NCI-H146 treated with DMSO at 0.1 percent for 48 hours (cell line): ENCODE measurements around the gene VWC2.

ENCODE experiments used
- DNase-seq: peaks from one replicate; lab custom pipeline; 2025; ENCODE audit not compliant: unreplicated experiment; lab: John Stamatoyannopoulos, UW

Gene VWC2

GRCh38 chr7:49781996-49782395 is 8.6 kb downstream of the VWC2 start:
- no peak for DNase-seq

GRCh38 chr7:49783446-49783845 is 10.0 kb downstream of the VWC2 start:
- DNase-seq: no peak

- no peak for DNase-seq
Observed at GRCh38 chr7:49787980-49788379, 14.5 kb downstream of the VWC2 start.

GRCh38 chr7:49788455-49789059 is 15.1 kb downstream of the VWC2 start:
- DNase-seq: no peak

- DNase-seq: no peak
Observed at GRCh38 chr7:49789736-49790135, 16.3 kb downstream of the VWC2 start.

- no peak for DNase-seq
Observed at GRCh38 chr7:49790209-49790608, 16.8 kb downstream of the VWC2 start.

GRCh38 chr7:49791088-49791741 is 17.8 kb downstream of the VWC2 start:
- no peak for DNase-seq

GRCh38 chr7:49797987-49798660 is 24.7 kb downstream of the VWC2 start:
- no peak for DNase-seq

GRCh38 chr7:49800031-49800430 is 26.6 kb downstream of the VWC2 start:
- no peak for DNase-seq

GRCh38 chr7:49802600-49802999 is 29.2 kb downstream of the VWC2 start:
- DNase-seq: no peak

- no peak for DNase-seq
Observed at GRCh38 chr7:49803812-49804211, 30.4 kb downstream of the VWC2 start.

GRCh38 chr7:49805371-49806007 is 32.1 kb downstream of the VWC2 start:
- DNase-seq: no peak

- DNase-seq: no peak
Observed at GRCh38 chr7:49812534-49812933, 39.1 kb downstream of the VWC2 start.

GRCh38 chr7:49817279-49817678 is 43.8 kb downstream of the VWC2 start:
- DNase-seq: no peak

GRCh38 chr7:49821181-49821580 is 47.7 kb downstream of the VWC2 start:
- no peak for DNase-seq

- no peak for DNase-seq
Observed at GRCh38 chr7:49822856-49823255, 49.4 kb downstream of the VWC2 start.

- DNase-seq: no peak
Observed at GRCh38 chr7:49823566-49823965, 50.1 kb downstream of the VWC2 start.

- DNase-seq: no peak
Observed at GRCh38 chr7:49839863-49840645, 66.6 kb downstream of the VWC2 start.

- no peak for DNase-seq
Observed at GRCh38 chr7:49840751-49841405, 67.4 kb downstream of the VWC2 start.

GRCh38 chr7:49845626-49846025 is 72.2 kb downstream of the VWC2 start:
- no peak for DNase-seq
